Smooth muscle cell (in vitro differentiated cells): ENCODE results near the gene PRORP. TPM values are rescaled to one million over a fixed set of nuclear protein-coding genes. Genes with fewer than 3 reads are reported as not detected.
A peak's percentile ranks its signal among the peaks of the same experiment; 100 is the strongest.

ENCODE experiments used
- DNase-seq: peaks from one replicate; lab custom pipeline; 2025; ENCODE audit not compliant: unreplicated experiment; lab: John Stamatoyannopoulos, UW
- H2AFZ ChIP-seq: fragments of 200-600 bp; sonication (generic); 2 replicates; pipeline ENCODE4 v1.6.0; 2016; ENCODE audit warnings: antibody characterized with exemption, low read depth, mild to moderate bottlenecking
- H3F3A ChIP-seq: fragments of 200-600 bp; sonication (generic); 2 replicates; pipeline ENCODE4 v1.6.0; 2017; ENCODE audit warnings: antibody characterized with exemption, low read depth
- H3K27ac ChIP-seq: fragments of 200-600 bp; sonication (generic); 2 replicates; pipeline ENCODE4 v1.5.1; 2016; ENCODE audit warnings: low read depth, mild to moderate bottlenecking
- H3K27me3 ChIP-seq: fragments of 200-600 bp; sonication (generic); 2 replicates; pipeline ENCODE4 v1.6.1; 2016; ENCODE audit warnings: low read depth, mild to moderate bottlenecking
- H3K36me3 ChIP-seq: fragments of 200-600 bp; sonication (generic); 2 replicates; pipeline ENCODE4 v1.5.1; 2016; ENCODE audit warnings: low read depth
- H3K4me1 ChIP-seq: fragments of 200-600 bp; sonication (generic); 2 replicates; pipeline ENCODE4 v1.5.1; 2016; ENCODE audit warnings: low read depth
- H3K4me2 ChIP-seq: fragments of 200-600 bp; sonication (generic); 2 replicates; pipeline ENCODE4 v1.6.0; 2016; ENCODE audit warnings: mild to moderate bottlenecking
- H3K4me3 ChIP-seq: fragments of 200-600 bp; sonication (generic); 2 replicates; pipeline ENCODE4 v1.5.1; 2016; ENCODE audit warnings: mild to moderate bottlenecking
- H3K79me2 ChIP-seq: fragments of 200-600 bp; sonication (generic); 2 replicates; pipeline ENCODE4 v1.6.0; 2016; ENCODE audit warnings: low read depth, mild to moderate bottlenecking
- H3K9ac ChIP-seq: fragments of 200-600 bp; sonication (generic); 2 replicates; pipeline ENCODE4 v1.6.0; 2016; ENCODE audit warnings: low read depth
- H3K9me3 ChIP-seq: fragments of 200-600 bp; sonication (generic); replicated peaks from 2 replicates; pipeline ENCODE4 v1.5.1; 2016; ENCODE audit warnings: low read depth
- H4K20me1 ChIP-seq: fragments of 200-600 bp; sonication (generic); 2 replicates; pipeline ENCODE4 v1.6.0; 2016; ENCODE audit warnings: low read depth
- WGBS: methylation state at CpG from one replicate; pipeline ENCODE4 v1.1.7; 2016; ENCODE audit warnings: low lambda C conversion rate; 5-methylcytosine and 5-hydroxymethylcytosine counted together
- polyA plus RNA-seq: library from polyadenylated mRNA; unstranded; fragments of >200 nt; fragmentation: Nextera tagmentation; extraction: Ambion mirVana; gene quantifications from 2 replicates; pipeline ENCODE4 v1.2.1, GENCODE V29; 2016
- total RNA-seq: library from RNA; depleted of rRNA; stranded (reverse); fragments of >200 nt; gene quantifications from 2 replicates; pipeline ENCODE4 v1.2.3, GENCODE V29; 2014
- TF ChIP-seq, protein P1 (sequence below): fragments of 200-600 bp; sonication (generic); IDR thresholded peaks from 2 replicates; pipeline ENCODE4 v1.5.1; 2017; ENCODE audit warnings: borderline replicate concordance, mild to moderate bottlenecking, antibody characterized with exemption; ENCODE audit not compliant: insufficient read depth, poor library complexity, severe bottlenecking

The PRORP gene
- total and polyA plus RNA-seq, 2 experiments from 2014 or later = 17.6 to 29.1 TPM

DNA sequence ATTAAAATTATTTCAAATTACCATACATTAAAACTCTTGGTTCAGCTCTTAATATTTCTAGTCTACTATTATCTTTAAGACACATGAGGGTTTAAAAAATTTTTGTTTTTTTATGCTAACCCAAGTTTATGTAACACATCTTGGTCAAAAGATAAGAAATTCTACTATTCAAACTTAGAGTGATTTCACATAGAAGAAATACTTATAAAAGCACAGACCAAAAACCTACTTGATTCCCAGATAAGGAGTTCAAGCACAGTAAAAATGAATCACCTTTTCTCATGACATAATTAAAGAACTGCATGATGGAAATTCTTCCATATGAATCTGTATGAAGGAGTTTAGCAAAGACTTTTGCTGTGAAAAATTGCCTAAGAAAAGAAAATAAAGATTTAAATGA, 14.5 kb upstream of the PRORP start:
- H3K4me1 ChIP-seq = no peaks in the 10 kb centered on the region
- TF ChIP-seq, protein P1, sequence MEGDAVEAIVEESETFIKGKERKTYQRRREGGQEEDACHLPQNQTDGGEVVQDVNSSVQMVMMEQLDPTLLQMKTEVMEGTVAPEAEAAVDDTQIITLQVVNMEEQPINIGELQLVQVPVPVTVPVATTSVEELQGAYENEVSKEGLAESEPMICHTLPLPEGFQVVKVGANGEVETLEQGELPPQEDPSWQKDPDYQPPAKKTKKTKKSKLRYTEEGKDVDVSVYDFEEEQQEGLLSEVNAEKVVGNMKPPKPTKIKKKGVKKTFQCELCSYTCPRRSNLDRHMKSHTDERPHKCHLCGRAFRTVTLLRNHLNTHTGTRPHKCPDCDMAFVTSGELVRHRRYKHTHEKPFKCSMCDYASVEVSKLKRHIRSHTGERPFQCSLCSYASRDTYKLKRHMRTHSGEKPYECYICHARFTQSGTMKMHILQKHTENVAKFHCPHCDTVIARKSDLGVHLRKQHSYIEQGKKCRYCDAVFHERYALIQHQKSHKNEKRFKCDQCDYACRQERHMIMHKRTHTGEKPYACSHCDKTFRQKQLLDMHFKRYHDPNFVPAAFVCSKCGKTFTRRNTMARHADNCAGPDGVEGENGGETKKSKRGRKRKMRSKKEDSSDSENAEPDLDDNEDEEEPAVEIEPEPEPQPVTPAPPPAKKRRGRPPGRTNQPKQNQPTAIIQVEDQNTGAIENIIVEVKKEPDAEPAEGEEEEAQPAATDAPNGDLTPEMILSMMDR = no peak
- H3F3A ChIP-seq = no peaks in the 10 kb centered on the region
- no peaks in the 10 kb centered on the region for H3K9me3 ChIP-seq
- no peak overlapping the region for H3K4me3 ChIP-seq
- no peak overlapping the region for H3K4me2 ChIP-seq
- H3K27ac ChIP-seq = no peak overlapping the region
- no peaks in the 10 kb centered on the region for H3K27me3 ChIP-seq
- H4K20me1 ChIP-seq = no peaks in the 10 kb centered on the region
- H2AFZ ChIP-seq = no peak overlapping the region
- H3K9ac ChIP-seq = no peak overlapping the region
- DNase-seq = no peak
- no peaks in the 10 kb centered on the region for H3K79me2 ChIP-seq
- peaks cover 34% of the 10 kb centered on the region for H3K36me3 ChIP-seq

DNA sequence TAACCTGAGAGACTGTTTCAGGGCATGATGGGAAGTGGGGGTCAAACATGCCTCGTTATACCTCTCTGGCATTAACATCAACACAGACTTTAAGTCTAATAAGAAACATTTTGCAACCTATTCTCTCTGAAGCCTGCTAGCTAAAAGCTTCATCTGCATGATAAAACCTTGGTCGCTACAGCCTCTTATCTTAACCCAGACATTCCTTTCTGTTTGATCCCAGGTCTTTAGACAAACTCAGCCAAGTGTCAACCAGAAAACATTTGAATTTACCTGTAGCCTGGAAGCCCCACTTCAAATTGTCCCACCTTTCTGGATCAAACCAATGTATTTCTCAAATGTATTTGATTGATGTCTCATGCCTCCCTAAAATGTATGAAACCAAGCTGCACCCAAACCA, 9.7 kb upstream of the PRORP start:
- no peak for DNase-seq
- no peak overlapping the region for H3K27ac ChIP-seq
- no peak overlapping the region for H3K9ac ChIP-seq
- H3K36me3 ChIP-seq = peaks cover 24% of the 10 kb centered on the region
- no peak overlapping the region for H3K4me2 ChIP-seq
- TF ChIP-seq, protein P1 = no peak
- no peak overlapping the region for H2AFZ ChIP-seq
- H3K27me3 ChIP-seq = no peaks in the 10 kb centered on the region
- no peaks in the 10 kb centered on the region for H3K4me1 ChIP-seq
- no peak overlapping the region for H3K4me3 ChIP-seq
- H3F3A ChIP-seq = no peaks in the 10 kb centered on the region
- H4K20me1 ChIP-seq = no peaks in the 10 kb centered on the region
- H3K79me2 ChIP-seq = no peaks in the 10 kb centered on the region
- 60% methylated on average over 2 of the region's 2 CpGs for WGBS
- H3K9me3 ChIP-seq = no peaks in the 10 kb centered on the region

DNA sequence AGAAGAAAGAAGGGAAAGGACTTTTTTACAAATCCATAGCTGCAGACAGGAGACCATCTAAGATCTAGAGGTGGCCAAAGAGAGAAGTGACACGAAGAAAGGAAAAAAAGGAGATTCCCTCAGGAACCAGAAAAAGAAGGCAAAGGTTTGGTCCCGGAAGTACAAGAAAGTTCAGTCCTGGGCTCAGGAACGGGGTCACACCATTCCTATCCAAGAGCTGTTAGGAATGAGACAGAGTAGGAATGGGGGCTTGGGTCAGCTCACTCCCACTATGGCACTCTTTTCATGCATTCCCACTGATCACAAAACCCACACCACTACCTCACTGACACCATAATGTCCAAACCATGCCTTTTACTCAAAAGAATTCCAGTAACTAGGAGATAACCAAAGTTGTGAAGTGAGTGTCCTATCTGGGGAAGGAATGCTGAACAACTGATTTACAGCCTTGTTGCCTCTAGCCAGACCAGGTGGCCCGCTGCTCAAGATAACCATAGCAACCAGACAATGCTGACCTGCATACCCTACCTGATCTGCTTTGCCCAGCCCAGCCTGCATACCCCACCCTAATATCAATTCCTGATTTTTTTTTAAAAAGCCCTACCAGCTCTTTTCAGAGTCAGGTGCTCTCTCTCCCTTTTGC, 8.9 kb upstream of the PRORP start:
- Histone ChIP-seq H3K27ac (peak overlapping the region; percentile 3), H3K4me3 (no peak overlapping the region)
- no peak for DNase-seq

More for the DNA sequence above, 8.9 kb upstream of the PRORP start:
- Histone ChIP-seq H3K9ac (no peak overlapping the region), H3K9me3 (no peaks in the 10 kb centered on the region), H3K4me2 (no peak overlapping the region), H4K20me1 (no peaks in the 10 kb centered on the region), H3F3A (no peaks in the 10 kb centered on the region), H3K36me3 (peaks cover 21% of the 10 kb centered on the region), H3K4me1 (no peaks in the 10 kb centered on the region), H3K79me2 (no peaks in the 10 kb centered on the region), H2AFZ (no peak overlapping the region), H3K27me3 (no peaks in the 10 kb centered on the region)
- WGBS = 80% methylated on average over 4 of the region's 4 CpGs
- TF ChIP-seq, protein P1 = no peak
